ENCODE data around the gene SLC66A2. TPM values are rescaled to one million over a fixed set of nuclear protein-coding genes. Genes with fewer than 3 reads are reported as not detected.
A peak's percentile ranks its signal among the peaks of the same experiment; 100 is the strongest.
"Not testable (repeated sequence)": the region's sequence is repeated elsewhere in the genome, so short reads cannot be mapped to it uniquely, and the experiment has no call there.

Gene SLC66A2
- total RNA-seq, 1 experiment from 2014 or later: 28.6 TPM

DNA sequence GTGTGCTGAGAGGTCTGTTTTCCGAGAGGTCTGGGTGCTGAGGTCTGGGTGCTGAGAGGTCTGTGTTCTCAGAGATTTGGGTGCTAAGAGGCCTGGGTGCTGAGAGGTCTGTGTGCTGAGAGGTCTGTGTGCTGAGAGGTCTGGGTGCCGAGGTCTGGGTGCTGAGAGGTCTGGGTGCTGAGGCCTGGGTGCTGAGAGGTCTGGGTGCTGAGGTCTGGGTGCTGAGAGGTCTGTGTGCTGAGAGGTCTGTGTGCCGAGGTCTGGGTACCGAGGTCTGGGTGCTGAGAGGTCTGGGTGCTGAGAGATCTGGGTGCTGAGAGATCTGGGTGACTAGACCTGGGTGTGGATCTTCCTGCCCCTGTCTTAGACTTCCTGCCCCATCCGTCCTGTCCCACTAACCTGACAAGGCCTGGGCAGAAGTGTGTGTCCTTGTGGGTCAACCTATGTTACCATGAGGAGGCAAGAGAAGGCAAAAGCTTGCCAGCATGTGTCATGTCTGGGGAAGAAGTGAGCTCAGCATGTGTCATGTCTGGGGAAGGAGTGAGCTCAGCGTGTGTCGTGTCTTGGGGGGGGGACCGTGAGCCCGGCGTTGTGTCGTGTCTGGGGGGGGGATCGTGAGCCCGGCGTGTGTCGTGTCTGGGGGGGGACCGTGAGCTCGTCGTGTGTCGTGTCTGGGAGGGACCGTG lies 84.4 kb downstream of the SLC66A2 start:
- Histone ChIP-seq H3K36me3 (replicated peaks; ENCODE audit: control insufficient read depth, insufficient read depth, low read length) (no peaks in the 10 kb centered on the region), H3K4me3 (ENCODE audit: insufficient read depth, low read depth, low read length) (no peak overlapping the region), H3K27me3 (ENCODE audit: control insufficient read depth, insufficient read depth, low read length) (no peaks in the 10 kb centered on the region)
- DNase-seq: peak; percentile 30

DNA sequence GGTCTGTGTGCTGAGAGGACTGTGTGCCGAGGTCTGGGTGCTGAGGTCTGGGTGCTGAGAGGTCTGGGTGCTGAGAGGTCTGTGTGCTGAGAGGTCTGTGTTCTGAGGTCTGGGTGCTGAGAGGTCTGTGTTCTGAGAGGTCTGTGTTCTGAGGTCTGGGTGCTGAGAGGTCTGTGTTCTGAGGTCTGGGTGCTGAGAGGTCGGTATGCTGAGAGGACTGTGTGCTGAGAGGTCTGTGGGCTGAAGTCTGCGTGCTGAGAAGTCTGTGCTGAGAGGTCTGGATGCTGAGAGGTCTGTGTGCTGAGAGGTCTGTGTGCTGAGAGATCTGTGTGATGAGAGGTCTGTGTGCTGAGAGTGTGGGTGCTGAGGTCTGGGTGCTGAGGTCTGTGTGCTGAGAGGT lies 85.5 kb downstream of the SLC66A2 start:
- not testable (repeated sequence) for H3K36me3 ChIP-seq (replicated peaks; ENCODE audit: control insufficient read depth, insufficient read depth, low read length); DNase-seq; H3K27me3 ChIP-seq (ENCODE audit: control insufficient read depth, insufficient read depth, low read length); H3K4me3 ChIP-seq (ENCODE audit: insufficient read depth, low read depth, low read length)

DNA sequence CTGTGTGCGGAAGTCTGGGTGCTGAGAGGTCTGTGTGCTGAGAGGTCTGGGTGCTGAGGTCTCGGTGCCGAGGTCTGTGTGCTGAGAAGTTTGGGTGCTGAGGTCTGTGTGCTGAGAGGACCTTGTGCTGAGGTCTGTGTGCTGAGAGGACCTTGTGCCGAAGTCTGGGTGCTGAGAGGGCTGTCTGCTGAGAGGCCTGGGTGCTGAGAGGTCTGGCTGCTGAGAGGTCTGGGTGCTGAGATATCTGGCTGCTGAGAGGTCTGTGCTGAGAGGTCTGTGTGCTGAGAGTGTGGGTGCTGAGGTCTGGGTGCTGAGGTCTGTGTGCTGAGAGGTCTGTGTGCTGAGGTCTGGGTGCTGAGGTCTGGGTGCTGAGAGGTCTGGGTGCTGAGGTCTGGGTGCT lies 86.5 kb downstream of the SLC66A2 start:
- not testable (repeated sequence) for H3K36me3 ChIP-seq (replicated peaks; ENCODE audit: control insufficient read depth, insufficient read depth, low read length); H3K27me3 ChIP-seq (ENCODE audit: control insufficient read depth, insufficient read depth, low read length); H3K4me3 ChIP-seq (ENCODE audit: insufficient read depth, low read depth, low read length); DNase-seq

DNA sequence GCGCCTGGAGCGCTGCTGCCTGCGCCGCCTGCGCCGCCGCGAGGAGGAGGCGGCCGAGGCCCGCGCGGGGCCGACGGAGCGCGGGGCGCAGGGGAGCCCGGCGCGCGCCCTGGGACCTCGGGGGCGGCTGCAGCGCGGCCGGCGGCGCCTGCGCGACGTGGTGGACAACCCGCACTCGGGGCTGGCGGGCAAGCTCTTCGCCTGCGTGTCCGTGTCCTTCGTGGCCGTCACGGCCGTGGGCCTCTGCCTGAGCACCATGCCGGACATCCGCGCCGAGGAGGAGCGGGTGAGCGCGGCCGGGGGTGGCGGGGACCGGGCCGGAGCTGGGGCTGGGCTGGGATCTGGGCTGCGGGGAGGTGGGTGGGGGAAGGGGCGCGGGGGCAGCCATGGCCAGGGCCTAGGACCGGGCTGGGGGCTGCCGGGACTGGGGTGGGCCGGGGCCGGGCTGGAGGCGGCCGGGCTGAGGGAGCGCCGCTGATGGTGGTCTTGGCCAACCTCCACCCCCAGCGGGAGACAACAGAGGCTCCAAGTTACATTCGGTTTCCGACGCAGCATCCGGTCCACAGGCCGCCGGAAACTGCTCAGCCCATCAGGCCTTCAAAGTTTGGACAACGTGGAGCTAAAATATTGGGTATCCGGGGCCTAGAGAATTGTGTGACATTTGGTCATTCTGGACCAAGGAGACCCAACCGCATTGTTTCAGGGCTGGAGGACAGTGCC lies 87.3 kb downstream of the SLC66A2 start:
- DNase-seq: peak; percentile 55
- H3K36me3 ChIP-seq (replicated peaks; ENCODE audit: control insufficient read depth, insufficient read depth, low read length): no peaks in the 10 kb centered on the region
- H3K4me3 ChIP-seq (ENCODE audit: insufficient read depth, low read depth, low read length): no peak overlapping the region
- H3K27me3 ChIP-seq (ENCODE audit: control insufficient read depth, insufficient read depth, low read length): no peaks in the 10 kb centered on the region

DNA sequence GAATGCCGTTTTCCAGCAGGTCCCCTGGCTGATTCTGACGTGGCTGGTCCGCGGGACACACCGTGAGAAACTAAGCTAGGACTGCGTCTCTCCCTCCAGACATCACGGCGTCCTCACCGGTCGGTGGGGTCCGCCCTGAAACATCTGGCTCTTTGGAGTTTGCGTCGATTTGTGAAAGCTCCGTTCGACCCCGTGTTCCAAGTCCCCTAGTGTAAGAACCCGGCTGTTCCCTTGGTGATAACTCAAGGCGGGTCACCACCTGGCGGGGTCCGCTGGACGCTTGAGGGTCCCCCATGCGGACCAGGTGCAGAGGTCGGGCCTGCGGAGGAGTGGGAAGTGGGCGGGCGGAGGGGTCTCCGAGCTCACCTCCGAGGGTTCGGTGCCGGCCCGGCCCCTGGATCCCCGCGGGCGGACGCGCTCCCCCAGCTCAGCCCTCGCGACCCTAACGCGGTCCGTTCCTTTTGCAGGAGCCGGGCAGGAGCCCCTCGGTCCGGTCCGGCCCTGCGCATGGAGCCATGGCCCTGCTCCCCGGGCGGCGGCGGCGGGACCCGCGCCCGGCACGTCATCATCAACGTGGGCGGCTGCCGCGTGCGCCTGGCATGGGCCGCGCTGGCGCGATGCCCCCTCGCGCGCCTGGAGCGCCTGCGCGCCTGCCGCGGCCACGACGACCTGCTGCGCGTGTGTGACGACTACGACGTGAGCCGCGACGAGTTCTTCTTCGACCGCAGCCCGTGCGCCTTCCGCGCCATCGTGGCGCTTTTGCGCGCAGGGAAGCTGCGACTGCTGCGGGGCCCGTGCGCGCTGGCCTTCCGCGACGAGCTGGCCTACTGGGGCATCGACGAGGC lies 88.1 kb downstream of the SLC66A2 start:
- peak; percentile 58 for DNase-seq
- Histone ChIP-seq H3K36me3 (replicated peaks; ENCODE audit: control insufficient read depth, insufficient read depth, low read length) (no peaks in the 10 kb centered on the region), H3K27me3 (ENCODE audit: control insufficient read depth, insufficient read depth, low read length) (no peaks in the 10 kb centered on the region), H3K4me3 (ENCODE audit: insufficient read depth, low read depth, low read length) (no peak overlapping the region)

DNA sequence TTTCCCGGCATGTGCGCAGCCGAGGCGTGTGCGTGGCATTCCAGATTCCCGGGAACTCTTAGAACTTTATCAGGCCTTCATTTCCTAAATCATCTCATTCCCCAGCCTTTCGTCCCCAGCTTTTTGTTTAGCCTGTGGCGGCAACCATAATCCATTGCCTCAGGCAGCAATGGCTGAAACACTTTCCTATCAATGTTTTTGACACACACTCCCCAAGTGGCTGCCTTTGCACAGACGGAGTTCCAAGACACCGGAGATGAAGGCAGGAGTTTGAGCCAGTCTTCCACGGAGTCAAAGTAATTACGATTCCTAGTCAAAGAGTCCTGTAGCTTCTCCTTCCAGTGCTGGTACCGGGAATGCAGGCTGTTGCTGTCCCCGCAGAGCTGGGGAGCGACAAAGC lies 88.9 kb downstream of the SLC66A2 start:
- Histone ChIP-seq H3K27me3 (ENCODE audit: control insufficient read depth, insufficient read depth, low read length) (no peaks in the 10 kb centered on the region), H3K4me3 (ENCODE audit: insufficient read depth, low read depth, low read length) (no peak overlapping the region), H3K36me3 (replicated peaks; ENCODE audit: control insufficient read depth, insufficient read depth, low read length) (no peaks in the 10 kb centered on the region)
- DNase-seq: peak; percentile 21

DNA sequence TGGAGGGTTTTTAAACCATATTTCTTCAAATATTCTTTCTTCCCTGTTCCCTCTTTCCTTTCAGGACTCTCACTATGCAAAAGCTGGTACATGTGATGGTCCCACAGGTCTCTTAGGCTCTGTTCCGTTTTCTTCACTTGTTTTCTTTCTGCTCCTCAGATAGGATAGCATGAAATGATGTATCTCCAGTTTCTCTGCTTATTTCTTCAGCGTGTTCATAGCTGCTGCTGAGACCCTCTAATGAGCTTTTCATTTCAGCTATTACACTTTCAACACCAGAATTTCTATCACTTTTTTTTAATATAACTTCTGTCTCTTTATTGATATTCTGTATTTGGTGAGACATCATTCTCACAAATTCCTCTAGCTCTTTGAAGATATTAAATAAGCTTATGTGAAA lies 89.8 kb downstream of the SLC66A2 start:
- Histone ChIP-seq H3K4me3 (ENCODE audit: insufficient read depth, low read depth, low read length) (no peak overlapping the region), H3K27me3 (ENCODE audit: control insufficient read depth, insufficient read depth, low read length) (no peaks in the 10 kb centered on the region), H3K36me3 (replicated peaks; ENCODE audit: control insufficient read depth, insufficient read depth, low read length) (no peaks in the 10 kb centered on the region)
- no peak for DNase-seq

DNA sequence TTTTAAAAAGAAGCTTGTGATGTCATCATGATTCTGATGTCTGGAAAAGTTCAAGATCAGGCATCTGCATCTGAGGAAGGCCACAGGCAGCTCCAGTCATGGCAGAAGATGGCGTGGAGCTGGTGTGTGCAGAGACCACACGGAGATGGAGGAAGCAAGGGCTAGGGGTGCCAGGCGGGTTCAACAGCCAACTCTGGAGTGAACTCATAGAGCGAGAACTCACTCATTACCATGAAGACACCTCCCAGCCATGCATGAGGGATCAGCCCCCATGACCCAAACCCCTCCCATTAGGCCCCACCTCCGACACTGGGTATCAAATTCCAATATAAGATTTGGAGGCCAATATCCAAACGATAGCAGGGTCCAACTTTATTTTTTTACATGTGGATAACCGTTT lies 92.1 kb downstream of the SLC66A2 start:
- H3K27me3 ChIP-seq (ENCODE audit: control insufficient read depth, insufficient read depth, low read length): no peaks in the 10 kb centered on the region
- no peak overlapping the region for H3K4me3 ChIP-seq (ENCODE audit: insufficient read depth, low read depth, low read length)

DNA sequence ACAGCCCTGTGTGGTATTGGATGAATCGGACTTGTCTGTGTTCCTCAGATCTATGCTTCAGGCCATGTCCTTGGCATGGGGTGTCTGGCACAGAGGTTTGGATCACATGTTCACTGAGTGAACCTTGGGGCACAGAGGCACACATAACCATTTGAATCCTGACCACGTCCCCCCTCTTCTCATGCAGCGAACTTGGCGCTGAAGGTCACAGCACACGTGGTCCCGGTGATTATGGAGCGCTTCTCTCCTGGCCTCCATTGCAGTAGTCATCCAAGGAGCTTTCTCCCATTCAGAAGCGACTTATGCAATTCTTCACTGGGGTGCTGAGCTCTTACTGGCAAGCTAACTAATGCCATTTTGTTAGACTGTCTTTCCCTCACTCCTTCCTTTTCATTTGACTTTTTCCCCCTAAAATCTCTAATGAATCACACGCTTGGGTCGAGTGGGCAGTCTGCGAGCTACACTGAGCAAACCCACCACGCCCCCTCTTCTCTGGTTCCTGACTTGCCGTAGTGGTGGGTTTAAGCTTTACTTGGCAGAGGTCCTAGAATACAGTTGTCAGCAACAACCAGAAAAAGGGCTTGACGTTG lies 94.3 kb downstream of the SLC66A2 start:
- DNase-seq: peak; percentile 76
- Histone ChIP-seq H3K27me3 (ENCODE audit: control insufficient read depth, insufficient read depth, low read length) (no peaks in the 10 kb centered on the region), H3K36me3 (replicated peaks; ENCODE audit: control insufficient read depth, insufficient read depth, low read length) (no peaks in the 10 kb centered on the region), H3K4me3 (ENCODE audit: insufficient read depth, low read depth, low read length) (no peak overlapping the region)

More for the DNA sequence above, 92.1 kb downstream of the SLC66A2 start:
- no peaks in the 10 kb centered on the region for H3K36me3 ChIP-seq (replicated peaks; ENCODE audit: control insufficient read depth, insufficient read depth, low read length)
- DNase-seq: no peak

DNA sequence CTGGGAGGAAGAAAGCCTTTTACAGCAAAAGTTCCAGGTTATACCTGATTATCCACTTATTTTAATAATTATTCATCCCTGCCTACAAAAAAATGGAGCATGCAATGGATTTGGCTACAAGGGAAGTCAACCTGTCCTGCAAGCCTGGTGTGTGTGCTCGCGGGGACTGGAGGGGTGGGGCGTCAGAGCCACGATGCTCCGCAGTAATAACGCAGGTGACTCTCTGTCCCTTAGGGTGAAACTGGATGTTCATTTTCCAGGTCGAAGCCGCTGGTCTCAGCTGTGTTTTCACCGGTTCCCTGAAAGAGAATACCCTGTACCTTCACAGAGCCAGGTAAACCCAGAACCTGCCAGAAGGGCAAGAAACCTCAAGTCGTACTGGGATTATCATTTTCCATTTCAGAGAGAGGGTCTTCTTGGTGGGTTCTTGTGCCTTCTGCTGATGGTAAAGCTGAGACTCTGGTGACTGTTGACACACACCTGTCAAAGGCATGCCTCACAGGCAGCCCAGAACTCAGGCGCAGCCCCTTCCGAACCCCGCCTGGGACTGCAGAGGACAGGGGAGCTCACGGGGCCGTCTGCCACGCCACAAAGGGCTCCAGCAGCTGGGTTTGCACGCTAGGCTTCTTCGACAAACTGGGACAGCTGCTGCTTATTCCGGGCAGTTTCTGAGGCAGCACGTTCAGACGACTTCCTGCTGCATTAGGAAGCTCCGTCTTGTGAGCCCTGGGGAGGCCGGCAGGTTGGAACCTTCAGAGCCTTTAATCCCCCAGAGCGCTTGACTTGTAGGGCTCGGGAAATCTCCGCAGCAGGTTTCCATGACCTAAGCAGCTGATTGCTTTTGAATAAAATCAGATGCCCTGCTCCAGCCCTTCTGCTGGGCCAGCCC lies 95.1 kb downstream of the SLC66A2 start:
- DNase-seq: peak; percentile 89
- no peaks in the 10 kb centered on the region for H3K27me3 ChIP-seq (ENCODE audit: control insufficient read depth, insufficient read depth, low read length)
- H3K4me3 ChIP-seq (ENCODE audit: insufficient read depth, low read depth, low read length): no peak overlapping the region
- H3K36me3 ChIP-seq (replicated peaks; ENCODE audit: control insufficient read depth, insufficient read depth, low read length): no peaks in the 10 kb centered on the region

DNA sequence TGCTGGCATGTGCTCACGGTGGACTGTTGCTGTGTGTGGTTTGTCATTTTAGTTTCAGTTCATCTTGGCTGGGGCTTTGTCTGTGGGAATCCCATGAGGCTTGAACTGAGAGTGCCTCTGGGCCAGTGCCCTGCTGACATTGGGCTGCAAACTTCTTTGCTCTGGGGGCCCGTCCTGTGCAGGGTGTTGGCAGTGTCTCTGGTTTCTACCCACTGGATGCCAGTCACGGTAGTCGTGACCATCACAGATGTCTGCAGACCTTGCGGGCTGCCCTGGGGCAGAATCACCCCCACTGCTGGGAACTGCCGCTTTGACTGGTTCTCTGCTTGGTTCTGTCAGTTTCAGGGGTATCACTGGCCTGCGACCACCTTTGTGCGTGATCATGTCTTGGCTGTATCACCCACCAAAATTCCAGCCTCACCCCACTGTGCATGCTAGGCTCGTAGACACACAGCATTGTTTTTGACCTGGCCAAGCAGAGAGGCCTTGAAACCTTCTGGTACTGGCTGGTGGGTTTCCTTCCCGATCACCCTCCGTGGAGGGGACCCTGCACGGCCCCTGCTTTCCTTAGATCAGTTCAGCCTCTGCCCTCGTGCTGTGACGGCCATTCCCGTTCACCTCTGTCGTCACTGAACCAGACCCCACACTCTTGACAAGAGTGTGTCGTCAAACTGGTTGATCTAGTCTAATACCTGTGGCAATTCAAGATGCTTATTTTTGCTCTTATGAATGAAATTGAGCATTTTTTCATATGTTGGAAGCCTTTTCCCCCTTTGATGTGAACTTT lies 96.1 kb downstream of the SLC66A2 start:
- no peaks in the 10 kb centered on the region for H3K36me3 ChIP-seq (replicated peaks; ENCODE audit: control insufficient read depth, insufficient read depth, low read length)
- DNase-seq: no peak
- H3K27me3 ChIP-seq (ENCODE audit: control insufficient read depth, insufficient read depth, low read length): no peaks in the 10 kb centered on the region

DNA sequence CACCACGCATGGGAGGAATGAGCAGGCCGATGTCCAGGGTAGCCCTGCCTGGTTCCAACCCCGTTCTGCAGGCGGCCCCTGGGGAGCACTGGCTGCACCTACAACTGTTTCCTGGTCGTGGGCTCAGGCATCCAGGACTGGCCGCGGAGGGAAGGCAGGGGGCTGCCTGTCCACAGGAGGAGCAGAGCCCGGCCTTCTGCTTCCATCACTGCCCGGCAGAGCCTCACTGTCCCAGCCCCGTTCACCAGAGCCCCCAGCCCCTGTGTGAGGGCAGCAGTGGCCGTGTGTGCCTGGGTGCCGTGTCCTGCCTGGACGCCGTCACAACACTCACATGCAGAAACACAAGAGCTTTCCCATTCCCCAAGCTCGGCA lies 97.5 kb downstream of the SLC66A2 start:
- DNase-seq: peak; percentile 67
- no peaks in the 10 kb centered on the region for H3K27me3 ChIP-seq (ENCODE audit: control insufficient read depth, insufficient read depth, low read length)

More for the DNA sequence above, 96.1 kb downstream of the SLC66A2 start:
- no peak overlapping the region for H3K4me3 ChIP-seq (ENCODE audit: insufficient read depth, low read depth, low read length)

DNA sequence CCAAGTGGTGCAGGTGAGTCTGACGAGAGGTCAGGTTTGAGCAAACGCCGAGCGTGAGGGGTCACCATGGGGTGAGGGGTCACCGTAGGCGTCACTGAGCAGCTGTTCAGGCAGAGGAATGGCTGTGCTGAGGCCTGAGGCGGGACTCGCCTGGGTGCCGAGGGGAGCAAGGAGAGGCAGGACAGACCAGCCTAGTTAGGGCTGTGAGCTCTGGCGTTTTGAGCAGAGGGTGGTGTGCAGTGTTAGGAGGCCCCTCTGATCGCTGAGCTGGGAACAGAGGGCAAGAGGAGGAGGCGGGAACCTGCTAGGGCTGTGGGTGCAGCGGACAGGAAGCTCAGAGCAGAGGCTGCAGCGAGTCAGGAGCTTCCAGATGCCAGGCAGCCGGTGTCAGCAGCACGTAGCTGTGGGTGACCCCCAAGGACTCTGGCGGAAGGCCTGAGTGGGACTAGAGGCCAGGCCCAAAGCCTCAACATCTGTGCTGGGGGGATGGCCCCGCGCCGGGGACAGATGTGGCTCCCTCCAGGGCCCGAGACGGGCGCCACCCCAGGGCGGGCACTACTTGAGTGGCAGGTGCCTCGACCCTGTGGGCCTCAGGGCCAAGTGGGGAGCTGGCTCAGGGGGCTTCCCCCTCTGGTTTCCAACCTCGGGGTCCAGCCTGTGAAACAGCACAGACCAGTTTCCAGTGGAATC lies 98.0 kb downstream of the SLC66A2 start:
- DNase-seq: peak; percentile 48
- H3K27me3 ChIP-seq (ENCODE audit: control insufficient read depth, insufficient read depth, low read length): no peaks in the 10 kb centered on the region
- no peaks in the 10 kb centered on the region for H3K36me3 ChIP-seq (replicated peaks; ENCODE audit: control insufficient read depth, insufficient read depth, low read length)
- H3K4me3 ChIP-seq (ENCODE audit: insufficient read depth, low read depth, low read length): no peak overlapping the region

More for the DNA sequence above, 97.5 kb downstream of the SLC66A2 start:
- Histone ChIP-seq H3K4me3 (ENCODE audit: insufficient read depth, low read depth, low read length) (no peak overlapping the region), H3K36me3 (replicated peaks; ENCODE audit: control insufficient read depth, insufficient read depth, low read length) (no peaks in the 10 kb centered on the region)
